NCI-H748 (cell line): Measurements from ENCODE around the gene CMIP.

Source experiments
- DNase-seq: peaks from one replicate; lab custom pipeline; 2025; ENCODE audit not compliant: unreplicated experiment; lab: John Stamatoyannopoulos, UW

The CMIP gene

DNA sequence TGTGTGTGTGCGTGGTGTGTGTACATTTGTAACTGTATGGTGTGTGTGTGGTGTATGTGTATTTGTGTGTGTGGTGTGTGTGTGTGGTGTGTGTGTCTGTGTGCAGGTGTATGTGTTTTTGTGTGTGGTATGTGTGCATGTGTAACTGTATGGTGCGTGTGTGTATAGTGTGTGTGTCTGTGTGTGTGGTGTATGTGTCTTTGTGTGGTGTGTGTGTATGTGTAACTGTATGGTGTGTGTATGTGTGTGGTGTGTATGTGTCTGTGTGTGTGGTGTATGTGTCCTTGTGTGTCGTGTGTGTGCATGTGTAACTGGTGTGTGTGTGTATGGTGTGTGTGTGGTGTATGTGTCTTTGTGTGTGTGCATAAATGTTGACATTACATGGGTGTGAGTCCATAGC, 170.8 kb downstream of the CMIP start:
- no peak for DNase-seq

DNA sequence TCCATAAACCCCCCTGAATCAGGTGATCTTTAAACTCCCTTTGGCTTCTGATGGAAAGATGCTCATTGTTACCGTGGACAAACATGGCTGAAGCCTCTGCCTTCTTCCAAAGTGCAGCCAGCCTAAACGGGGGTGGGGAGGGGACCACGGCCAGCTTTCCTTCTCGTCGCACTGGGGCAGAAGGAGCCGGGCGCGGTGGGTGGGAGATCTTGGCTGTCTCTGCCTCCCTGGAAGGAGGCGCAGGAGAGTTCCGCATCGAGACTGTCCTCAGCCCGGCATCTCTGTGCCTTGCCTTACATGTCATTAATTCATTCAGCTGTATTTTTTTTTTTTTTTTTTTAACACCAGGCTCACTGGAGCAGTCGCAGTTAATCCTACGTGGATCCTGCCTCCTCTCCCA, 171.2 kb downstream of the CMIP start:
- no peak for DNase-seq

DNA sequence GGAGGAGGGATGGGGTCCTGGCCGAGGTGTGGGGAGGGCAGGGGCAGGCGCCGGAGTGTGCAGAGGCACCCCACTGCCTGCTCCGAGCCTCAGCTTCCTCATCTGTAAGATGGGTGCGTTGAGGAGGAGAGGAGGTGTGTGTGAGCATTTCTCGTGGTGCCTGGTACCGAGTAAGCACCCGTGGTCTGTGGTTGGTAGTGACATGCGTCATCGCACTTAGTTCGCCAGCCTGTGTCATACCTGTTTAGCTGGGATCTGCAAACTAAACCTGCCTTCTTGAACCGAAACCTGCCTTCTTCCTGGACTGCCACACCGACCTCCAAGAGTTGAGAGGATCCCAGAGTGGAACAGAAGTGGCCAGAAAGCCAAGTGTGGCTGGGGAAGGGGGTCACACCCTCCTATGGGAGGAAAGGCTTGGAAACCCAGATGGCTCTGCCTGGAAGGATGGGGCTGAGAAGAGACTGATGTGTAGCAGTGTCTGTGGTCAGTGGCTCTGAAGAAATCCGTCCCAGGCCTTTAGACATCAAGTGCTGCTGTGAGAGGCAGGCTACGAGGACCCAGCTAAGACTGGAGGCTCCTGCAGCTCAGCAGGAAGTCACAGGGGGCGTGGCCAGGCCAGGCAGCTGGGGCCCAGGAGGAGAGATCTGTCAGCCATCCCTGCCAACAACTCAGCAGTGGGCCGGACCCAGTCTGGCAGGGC, 171.9 kb downstream of the CMIP start:
- no peak for DNase-seq

DNA sequence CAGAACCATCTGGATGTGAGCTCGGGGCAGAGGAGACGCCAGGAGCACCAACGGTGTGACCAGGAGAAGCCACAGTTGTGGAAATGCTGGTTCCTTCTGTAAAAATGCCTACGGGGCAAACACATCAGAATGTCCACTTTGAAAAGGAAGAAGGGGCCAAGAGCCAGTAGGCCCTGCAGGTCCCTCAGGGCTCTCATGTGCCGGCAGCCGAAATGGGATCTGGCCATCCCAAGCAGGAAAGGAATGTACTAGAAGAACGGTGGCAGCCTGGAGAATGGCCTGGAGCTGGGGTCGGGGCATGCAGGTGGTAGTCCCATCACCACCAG, 172.4 kb downstream of the CMIP start:
- no peak for DNase-seq

DNA sequence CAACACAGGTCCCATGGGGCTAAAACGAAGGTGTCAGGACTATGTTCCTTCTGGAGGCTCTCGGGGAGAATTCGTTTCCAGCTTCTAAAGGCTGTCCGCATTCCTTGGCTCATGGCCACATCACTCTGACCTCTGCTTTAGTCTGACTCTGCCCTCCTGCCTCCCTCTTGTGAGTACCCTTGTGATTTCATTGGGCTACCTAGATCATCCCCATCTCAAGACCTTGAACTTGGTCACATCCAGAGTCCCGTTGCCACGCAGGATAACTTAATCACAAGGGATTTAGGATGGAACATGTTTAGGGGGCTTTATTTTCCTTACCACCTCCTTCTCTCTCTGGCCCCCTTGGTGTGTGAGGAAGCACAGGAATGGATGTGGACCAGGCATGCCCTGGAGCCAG, 173.6 kb downstream of the CMIP start:
- no peak for DNase-seq

DNA sequence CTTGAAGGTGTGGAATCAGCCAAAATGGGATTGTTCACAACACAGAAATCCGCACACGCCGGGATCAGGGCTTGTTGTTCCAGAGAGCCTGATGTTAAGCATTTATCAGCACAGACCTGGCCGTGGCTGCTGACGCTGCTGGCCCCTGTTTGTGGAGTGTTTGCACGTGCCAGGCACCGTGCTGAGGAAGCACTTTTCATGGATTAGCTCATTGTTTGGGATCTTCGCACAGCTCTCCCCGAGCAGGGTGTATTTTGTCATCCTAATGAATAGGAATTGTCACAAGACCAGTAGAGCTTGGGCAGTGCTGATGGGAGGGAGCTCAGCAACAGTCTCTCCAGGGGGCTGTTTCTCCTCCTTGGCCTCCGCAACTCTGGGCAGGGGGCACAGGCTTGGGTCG, 174.1 kb downstream of the CMIP start:
- DNase-seq = peak; percentile 61

DNA sequence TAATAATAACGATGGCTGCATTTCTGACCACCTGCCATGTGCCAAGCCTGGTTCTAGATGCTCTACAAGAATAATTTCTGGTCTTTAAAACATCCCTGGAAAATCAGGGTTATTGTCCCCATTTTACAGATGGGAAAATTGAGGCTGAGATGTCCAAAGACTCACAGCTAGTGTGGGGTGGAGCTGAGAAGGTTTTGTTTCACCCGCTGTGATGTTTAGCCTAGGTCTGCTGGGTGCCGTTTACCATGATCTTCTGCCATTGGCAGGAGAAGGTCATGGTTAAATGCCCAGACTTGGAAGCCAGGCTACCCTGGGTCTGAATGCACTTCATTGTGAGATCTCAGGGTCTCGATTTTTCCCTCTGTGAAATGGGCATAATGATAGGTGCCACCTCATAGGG, 175.4 kb downstream of the CMIP start:
- DNase-seq = no peak

DNA sequence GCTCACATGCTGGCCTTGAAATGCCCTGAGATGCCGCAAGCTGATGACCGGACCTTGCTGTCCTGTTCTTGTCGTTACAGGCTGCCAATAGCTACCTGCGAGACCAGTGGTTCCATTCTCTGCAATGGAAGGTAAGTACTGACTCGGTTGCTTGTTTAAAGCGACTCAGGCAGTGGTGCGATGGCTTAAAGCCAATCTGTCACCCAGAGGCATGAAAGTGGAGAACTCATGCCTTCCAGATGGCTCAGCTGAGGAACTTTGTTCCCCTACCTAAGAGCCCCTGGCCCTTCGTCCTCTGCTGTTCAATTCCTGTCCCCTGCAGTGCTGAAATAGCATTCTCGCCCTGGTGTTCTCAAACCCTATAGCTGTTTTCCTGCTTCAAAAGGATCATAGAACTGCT, 176.2 kb downstream of the CMIP start:
- DNase-seq = no peak

DNA sequence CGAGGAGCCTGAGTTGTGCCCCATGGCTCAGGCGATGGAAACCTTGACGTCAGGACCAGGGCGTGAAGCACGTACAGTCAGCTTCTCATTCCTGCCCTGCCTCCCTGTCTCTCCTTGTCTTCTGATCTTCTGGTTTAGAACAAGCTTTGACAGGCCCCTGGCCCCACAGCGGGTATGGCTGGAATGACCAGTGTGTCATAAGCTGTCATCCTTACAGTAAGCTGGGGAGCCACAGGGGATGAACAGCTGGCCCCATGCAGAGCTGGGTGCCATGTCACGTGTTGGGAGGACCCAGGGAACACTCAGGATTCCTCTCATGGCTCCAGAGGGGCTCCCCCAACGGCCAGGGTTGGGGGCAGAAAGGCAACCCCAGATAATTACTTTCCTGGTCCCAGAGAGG, 176.9 kb downstream of the CMIP start:
- no peak for DNase-seq

DNA sequence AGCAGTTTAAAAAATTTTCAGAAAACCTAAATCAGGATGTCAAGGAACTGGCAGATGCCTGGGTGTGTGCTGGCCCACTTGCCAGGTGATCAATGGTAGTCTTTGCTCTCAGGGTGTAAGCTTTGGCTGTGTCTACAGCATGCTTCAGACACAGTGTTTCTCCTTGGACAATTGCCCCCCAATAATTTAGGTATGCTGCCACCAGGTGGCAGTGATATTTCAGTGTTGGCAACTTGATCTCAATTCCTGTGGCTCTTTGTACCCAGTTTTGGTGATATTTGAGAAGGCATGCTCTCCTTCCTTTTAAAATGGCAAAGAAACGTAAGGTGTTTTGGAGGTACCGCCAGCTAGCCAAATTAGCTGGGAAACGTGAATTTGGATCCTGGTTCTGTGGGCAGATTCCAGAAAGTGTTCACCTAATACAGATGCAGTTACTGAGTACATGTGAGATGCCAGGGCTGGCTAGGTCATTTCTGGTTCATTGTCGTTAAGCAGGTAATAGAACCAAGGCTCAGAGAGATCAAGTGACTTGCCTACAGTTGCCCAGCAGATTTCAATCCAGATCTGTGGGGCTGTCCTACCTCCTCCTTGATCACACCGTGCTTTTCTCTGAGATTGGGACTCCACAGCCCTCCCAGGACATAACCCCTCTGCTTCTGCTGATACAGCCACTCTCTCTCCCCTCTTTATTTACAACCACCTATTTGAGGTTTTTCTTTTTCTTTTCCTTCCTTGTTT, 178.9 kb downstream of the CMIP start:
- peak; percentile 64 for DNase-seq

DNA sequence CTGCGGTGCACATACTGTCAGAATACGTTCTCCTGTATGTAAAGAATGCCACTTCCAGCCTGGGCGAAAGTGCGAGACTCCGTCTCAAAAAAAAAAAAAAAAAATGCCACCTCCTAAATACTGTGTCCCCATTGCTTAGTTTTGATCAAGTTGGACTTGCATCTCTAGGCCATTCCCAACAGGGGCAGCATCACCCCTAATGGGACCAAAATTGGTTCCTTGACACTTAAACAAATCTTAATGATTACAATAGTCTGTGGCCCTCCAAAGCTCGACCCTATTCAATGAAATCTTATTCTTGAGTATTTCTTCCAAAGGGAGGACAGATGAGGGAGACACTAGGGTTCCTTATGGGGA, 179.8 kb downstream of the CMIP start:
- DNase-seq = no peak

DNA sequence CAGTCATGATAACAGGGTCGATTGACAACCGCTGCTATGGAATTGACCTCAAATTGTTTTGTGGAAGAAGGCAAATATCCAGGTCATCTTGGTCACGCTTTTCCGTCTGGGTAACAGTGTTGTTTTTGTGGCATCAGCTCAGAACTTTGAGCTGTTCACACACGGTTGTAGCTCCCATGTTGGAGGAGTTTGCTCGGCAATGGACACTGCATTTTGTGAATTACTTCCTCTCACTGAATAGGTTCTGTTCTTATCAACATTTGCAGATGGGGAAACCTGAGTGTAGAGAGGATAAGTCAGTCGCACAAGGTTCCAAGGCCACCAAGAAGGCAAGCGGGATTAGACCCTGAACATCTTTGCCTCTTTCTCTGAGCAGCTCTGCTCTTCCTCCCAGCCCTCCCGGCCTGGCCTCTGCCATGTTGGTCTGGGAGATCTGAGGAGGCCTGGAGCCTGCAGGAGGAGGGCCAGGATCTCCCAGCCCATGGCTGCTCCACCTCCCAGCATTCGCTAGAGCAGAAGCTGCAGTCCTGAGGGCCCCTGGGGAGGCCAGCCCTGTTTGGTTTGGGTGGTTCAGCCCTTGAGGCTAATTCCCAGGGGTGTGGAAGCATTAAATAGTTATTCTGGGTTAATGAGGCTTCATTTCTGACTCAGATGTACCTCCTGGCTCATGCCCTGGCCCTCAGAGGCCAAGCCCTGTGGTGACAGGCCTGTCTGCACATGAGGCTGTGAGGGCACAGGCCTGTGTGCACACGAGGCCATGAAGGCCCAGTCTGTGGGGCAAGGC, 180.3 kb downstream of the CMIP start:
- DNase-seq = no peak

DNA sequence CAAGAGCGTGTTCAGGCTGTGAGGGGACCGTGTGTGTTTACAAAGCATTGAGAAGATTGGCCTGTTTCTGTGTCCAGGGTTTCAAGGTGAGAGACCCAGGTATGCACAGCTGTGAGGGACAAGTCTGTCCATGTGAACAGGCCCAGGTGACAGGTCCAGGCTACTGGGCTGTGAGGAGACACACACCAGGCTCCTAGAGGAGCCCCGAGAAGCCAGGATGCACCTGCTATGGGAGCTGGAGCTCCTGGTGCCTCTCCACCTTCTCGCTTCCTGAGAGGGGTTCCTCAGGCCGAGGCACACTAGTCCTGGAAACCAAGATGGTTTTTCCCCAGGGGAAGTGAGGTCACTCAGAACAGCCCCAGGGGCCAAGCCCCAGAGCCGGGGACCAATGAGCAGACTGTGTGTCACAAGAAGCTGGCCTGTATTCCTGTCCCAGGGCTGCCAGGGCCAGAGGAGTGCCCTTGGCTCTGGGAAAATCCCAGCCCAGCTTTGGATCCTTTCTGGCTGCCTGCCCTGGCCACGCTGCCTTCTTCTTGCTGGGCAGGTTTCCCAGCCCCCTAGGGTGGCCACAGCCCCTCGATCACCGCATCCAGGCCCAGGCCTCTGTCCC, 181.0 kb downstream of the CMIP start:
- no peak for DNase-seq

DNA sequence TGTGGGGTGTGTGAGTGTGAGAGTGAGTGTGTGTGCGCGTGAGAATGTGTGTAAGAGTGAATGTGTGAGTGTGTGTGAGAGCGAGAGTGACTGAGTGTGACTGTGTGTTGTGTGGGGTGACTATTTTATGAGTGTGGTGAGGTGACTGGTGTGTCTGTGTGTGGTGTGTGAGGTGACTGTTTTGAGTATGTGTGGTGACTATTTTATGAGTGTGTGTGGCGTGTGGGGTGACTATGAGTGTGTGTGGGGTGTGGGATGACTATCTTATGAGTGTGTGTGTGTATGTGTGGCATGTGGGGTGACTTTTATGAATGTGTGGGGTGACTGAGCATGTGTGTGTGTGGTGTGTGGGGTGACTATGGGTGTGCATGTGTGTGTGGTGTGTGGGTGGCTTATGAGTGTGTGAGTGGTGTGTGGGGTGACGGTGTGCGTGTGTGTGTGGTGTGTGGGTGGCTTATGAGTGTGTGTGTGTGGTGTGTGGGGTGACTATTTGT, 181.6 kb downstream of the CMIP start:
- DNase-seq = no peak

DNA sequence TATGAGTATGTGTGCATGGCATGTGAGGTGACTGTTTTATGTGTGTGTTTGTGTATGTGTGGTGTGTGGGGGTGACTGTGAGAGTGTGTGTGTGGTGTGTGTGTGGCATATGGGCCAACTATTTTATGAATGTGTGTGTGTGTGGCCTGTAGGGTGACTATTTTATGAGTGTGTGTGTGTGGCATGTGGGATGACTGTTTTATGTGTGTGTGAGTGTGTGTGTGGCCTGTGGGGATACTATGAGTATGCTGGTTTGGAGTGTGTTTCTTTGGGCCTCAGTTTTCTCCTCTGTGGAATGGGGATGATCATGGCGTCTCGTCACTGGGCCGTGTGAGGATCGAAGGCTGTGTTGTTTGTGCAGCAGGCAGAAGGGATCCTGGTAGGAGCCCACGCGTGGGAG, 182.4 kb downstream of the CMIP start:
- DNase-seq = no peak

DNA sequence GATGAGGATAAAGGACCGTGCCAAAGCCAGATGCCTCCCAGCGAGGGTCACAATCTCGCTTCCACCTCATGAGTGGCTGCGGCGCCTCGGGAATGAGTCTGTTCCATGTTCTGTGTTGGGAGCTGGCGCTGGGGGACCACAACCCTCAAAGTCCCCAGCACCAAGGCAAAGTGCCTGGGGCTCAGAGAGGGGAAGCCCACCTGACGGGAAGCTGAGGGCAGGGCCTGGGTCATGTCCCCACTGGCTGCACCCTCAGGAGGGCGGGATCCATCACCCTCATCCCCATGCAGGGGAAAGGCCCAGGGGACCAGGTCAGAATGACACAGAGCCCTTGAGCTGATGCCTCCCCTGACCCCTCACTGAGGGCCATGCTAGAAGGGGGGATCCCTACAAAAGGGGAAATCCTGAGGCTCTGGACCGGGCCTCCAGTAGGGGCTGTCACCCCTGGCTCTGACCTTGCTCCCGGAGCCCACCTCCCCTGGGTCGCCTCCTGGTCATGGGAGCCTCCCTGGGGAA, 183.2 kb downstream of the CMIP start:
- no peak for DNase-seq

DNA sequence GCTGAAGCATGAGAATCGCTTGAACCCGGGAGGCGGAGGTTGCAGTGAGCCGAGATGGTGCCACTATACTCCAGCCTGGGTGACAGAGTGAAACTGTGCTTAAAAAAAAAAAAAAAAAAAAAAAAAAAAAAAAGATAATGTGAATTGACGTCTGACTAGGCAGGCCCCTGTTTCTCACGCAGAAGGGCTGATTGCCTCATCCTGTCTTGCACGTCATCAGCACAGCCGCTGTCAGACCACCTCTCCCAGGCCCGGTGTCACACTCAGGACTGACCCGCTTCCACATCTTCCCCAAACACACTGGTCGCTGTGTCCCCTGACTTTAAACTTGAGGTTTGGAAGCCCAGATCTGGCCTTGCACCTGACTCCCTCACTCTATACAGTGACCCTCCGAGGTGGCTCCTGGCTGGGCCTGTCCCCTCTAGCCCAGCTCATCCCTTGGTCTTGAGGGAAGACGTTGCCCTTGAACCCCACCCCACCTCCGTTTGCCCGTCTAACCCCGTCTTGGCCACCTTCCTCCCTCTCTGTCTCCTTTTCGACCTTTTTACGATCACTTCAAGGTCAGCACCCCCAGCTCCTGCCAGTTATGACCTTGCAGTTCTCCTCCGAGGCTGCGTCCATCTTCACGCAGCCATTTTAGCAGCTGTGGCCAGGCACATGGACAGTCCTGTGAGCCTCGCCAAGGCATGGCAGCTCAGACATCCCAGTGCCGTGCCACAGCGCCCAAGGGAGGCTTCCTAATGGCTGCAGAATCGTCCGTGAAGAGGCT, 184.6 kb downstream of the CMIP start:
- no peak for DNase-seq

DNA sequence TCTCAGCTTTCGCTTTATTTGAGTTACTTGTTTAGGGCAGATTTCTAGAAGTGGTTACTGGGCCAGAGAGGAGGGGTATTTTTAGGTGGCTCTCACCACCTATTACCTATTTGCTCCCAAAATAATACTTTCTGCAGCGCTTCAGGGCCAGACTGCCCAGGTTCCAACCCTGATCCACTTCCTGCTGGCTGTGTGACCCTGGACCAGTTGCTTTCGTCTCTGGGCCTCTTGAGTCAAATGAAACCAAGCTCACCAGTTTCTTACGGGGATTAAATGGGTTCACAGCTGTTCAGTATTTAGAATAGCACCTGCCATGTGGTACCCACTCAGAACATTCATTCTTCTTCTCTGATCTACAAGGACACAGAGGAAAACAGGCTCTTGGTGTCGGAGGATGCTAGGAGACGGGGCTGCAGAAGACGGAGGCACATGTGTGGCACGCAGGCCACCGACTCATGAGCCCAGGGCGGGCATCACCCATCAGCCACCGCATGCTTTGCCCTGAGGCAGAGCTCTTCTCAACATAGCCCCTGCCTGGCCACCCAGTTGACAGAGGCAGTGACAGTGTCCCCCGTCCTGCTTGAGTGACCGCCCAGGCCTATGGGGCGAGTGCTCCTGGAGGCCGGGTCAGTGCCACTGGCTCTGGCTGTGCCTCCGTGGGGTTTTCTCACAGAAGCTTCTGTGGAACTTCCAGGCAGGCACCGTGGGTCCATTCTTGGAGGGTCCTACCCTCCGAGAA, 185.5 kb downstream of the CMIP start:
- DNase-seq = no peak

DNA sequence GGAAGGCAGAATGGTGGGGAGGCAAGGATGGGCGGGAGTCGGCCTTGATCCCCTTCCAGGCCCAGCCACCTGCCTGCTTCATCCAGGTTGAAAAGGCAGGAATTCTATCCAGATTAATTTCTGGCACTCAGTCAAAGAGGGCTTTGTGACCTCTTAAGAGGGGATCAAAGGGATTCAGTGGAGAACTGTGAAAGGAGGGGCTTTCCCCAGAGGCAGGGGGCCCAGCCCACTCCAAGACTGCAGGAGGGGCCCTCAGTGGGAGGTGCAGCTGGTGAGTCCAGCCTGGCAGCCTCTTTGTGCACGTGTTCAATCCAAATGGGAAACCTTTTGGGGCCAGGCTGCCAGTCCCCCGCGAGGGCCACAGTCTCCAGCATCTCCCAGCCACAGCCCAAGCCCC, 186.0 kb downstream of the CMIP start:
- DNase-seq = peak; percentile 75
